HG03469 (cell line): ENCODE data around the gene S1PR2.
"Not testable (repeated sequence)": the region's sequence is repeated elsewhere in the genome, so short reads cannot be mapped to it uniquely, and the experiment has no call there.

Experiments
- ATAC-seq: cut with Tn5 transposase; IDR thresholded peaks from one replicate; pipeline ENCODE4 v1.9.1; 2021; ENCODE audit warnings: mild to moderate bottlenecking, moderate library complexity, moderate number of reproducible peaks; ENCODE audit not compliant: unreplicated experiment

S1PR2 gene

DNA sequence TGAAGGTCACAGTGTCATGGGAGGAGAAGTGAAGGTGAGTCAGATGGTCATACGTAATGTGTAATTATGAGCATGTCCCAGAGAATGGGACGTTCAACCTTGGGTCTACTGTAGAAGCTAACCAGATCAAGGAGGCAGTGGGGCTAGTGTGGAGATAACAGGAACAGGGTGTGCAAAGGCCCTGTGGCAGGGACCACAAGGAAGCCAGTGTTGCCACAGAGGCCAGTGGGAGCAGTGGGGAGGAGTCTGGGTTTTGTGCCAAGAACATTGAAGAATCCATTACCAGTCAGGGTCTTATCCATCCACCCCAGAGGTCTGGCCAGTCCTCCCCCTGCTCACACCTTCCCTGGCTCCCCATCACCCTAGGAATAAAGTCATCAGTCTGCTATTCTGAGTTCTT, 24.2 kb upstream of the S1PR2 start:
- ATAC-seq, result no peak

DNA sequence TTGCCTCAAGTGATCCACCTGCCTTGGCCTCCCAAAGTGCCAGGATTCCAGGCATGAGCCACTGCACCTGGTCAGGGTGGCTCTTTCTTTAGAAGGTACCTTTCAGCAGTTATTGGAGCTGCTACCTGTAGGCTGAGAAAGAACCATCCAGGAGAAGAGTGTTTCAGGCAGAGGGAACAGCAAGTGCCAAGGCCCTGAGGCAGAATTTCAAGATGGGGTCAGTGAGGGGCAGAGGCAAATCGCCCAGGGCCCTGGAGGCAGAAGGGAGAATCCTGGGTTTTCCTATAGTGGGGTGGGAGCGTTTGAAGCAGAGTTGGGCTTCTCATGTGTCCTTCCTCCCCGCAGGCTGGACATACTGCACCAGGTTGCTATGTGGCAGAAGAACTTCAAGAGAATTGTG, 23.1 kb upstream of the S1PR2 start:
- ATAC-seq, result no peak

DNA sequence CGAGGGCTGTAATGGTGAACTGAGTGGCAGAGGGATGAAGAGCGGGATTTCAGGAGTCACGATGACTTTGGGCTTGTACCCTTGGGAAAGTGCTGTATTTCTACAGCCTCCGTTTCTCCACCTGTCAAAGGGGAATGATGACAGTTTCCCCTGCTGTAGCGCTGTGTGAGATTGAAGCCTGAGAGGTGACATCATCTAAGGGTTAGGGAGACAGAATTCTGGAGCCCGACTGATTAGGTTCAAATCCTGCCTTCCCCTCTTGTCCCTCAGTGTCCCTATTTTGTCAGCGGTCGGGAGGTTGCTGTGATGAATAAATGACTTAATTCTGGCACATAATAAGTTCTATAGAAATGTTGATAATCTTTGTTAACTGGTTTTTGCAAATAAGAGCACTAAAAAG, 21.6 kb upstream of the S1PR2 start:
- ATAC-seq, result no peak

DNA sequence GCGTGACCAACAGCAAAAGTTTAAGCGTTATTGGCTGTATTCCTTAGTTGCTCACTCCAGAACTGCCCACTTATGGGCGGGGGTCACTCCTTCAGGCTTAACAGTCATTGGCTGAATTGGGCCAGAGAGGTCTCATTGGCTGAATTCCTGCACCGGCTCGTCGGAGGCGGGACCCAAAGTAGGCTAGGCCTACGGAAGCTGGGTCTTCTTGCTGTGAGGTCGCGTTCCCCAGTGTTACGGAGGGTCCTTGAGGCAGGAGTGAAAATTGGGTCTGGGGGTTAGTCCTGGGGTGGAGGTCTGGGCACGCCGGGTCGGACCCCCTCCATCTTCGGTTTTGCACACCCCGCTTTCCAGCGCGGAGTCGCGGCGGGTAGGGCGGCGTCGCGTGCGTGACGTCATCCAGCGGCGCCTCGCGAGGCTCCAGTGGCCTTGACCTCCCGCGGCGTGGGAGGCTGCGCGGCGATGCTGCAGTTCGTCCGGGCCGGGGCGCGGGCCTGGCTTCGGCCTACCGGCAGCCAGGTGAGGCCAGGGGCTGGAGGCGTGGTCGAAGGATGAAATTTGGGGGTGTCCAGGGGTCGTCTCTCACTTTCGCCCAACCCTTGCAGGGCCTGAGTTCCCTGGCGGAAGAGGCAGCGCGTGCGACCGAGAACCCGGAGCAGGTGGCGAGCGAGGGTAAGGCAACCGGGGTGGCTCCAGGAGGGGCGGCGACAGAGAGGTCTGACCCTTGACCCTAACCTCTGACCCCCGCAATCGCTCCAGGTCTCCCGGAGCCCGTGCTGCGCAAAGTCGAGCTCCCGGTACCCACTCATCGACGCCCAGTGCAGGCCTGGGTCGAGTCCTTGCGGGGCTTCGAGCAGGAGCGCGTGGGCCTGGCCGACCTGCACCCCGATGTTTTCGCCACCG, 20.9 kb upstream of the S1PR2 start, which contains the start of gene MRPL4:
MRPL4 (plus strand) TSS at position 423 of the 903 bp plus-strand sequence; CDS start at position 463, 40 bp downstream.
- ATAC-seq, result peak; percentile 69

DNA sequence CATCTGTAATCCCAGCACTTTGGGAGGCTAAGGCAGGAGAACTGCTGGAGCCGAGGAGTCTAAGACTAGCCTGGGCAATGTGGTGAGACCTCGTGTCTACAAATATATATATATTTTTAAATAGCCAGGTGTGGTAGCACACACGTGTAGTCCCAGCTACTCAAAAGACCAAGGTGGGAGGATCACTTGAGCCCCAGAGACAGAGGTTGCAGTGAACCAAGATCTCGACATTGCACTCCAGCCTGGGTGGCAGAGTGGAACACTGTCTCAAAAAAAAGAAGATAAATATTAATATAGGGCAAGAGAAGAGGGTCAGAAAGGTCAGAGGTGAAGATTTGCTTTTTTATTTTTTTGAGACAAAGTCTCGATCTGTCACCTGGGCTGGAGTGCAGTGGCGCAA, 15.4 kb upstream of the S1PR2 start:
- ATAC-seq, result no peak

DNA sequence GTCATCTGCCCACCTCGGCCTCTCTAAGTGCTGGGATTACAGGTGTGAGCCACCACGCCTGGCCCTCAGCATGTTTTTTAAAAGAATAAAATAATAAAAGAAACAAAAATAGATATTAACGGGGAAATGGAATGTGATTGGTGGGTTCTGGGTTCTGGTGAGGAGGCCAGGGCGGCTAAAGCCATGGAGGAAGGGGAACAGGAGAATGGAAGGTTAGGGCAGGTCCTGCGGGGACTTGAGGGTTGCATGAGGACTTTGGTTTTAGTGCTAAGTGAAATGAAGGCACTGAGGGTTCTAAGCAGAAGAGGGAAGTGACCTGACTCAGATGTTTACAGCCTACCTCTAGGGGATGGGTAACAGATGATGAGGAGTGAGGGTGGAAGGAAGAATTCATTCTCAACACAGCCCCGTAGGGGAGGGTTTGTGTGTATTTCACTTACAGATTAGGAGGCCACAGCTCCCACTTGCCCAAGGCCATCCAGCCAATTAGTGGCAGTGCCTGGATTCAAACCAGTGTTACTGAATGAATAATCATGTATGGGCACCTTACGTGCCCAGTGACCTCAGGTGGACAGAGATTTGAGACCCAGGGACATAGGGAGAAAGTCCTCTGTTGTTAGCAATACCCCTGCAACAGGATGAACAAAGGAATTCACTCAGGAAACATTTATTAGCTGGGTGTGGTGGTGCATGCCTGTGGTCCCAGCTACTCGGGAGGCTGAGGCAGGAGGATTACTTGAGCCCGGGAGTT, 14.2 kb upstream of the S1PR2 start:
- ATAC-seq, result no peak

DNA sequence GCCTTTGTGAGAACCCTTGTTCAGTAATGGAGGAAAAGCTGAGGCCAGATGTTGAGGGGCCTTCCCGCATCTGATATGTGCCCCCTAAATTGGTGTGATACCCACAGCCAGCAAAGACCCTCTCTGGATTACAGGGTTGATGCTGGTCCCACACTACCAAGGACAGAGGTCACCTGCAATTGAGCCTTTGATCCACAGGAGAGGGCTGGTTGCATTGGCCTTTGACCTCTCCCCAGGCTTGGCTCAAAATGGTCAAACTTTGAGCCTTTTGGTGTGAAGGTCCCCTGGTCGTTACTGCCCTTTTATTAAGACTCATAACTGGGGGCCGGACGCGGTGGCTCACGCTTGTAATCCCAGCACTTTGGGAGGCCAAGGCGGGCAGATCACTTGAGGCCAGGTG, 12.5 kb upstream of the S1PR2 start:
- ATAC-seq, result no peak

DNA sequence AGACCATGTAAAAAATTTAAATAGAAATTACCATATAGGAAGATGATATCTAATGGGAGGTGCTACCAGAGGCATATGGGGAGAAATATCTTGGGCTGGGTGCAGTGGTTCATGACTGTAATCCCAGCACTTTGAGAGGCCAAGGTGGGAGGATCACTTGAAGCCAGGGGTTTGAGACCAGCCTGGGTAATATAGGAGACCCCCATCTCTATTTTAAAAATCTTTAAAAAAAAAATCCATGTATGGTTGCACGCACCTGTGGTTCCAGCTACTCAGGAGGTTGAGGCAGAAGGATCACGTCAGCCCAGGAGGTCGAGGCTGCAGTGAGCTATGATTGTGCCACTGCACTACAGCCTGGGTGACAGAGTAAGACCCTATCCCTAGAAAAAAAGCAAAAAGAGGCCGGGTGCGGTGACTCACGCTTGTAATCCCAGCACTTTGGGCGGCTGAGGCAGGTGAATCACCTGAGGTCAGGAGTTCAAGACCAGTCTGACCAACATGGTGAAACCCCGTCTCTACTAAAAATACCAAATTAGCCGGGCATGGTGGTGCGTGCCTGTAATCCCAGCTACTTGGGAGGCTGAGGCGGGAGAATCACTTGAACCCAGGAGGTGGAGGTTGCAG, 10.8 kb upstream of the S1PR2 start:
- ATAC-seq, result not testable (repeated sequence)

DNA sequence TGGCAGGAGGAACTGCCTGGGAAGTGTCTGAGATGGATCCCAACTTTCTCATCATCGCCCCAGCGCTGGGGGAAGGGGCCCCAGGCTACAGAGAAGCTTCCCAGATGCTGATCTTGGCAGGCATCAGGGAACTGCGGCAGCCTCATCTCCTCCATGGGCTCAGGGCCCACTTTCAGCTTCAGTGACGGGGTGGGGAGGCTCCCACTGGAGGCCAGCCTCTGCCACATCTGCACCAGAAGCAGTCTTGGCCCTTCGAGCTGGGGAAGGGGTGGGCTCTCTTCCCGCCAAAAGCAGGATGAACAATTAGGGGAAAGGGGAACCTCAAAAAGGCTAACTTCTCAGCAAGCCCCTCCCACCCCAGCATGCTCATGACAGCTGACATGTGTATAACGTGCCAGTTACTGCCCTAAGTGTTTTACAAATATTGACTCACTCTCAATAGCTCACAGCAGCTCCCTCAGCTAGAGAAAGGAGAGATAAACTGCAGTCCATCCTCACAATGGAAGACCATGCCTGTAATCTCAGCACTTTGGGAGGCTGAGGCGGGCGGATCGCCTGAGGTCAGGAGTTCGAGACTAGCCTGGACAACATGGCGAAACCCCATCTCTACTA, 7.1 kb upstream of the S1PR2 start:
- ATAC-seq, result no peak

DNA sequence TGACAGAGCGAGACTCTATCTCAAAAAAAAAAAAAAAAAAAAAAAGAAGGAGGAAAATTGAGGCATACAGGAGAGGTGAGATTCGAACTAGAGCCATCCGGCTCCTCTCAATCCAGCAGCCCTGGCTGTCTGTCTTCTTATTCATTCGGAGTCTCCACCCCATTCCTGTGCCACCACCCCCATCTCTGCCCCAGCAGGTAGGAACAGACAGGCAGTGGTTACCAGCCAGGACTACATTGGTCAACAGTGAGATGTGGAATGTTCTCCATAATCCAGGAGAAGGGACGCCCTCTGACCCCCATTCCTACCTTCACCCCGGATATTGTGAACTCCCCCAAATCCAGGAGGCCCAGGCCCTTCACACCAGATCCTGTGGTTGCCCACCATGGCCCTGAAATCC, 6.6 kb upstream of the S1PR2 start:
- ATAC-seq, result no peak

DNA sequence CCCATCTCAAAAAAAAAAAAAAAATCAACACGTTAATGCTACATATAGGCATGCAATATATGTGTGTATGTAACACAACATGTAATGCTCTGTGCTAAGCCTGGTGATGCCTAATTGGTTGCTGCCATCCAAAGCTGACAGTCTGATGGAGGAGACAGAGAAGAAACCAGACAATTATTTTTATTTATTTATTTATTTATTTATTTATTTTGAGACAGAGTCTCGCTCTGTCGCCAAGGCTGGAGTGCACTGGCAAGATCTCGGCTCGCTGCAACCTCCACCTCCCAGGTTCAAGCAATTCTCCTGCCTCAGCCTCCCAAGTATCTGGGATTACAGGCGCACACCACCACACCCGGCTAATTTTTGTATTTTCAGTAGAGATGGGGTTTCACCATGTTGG, 4.3 kb upstream of the S1PR2 start:
- ATAC-seq, result not testable (repeated sequence)

DNA sequence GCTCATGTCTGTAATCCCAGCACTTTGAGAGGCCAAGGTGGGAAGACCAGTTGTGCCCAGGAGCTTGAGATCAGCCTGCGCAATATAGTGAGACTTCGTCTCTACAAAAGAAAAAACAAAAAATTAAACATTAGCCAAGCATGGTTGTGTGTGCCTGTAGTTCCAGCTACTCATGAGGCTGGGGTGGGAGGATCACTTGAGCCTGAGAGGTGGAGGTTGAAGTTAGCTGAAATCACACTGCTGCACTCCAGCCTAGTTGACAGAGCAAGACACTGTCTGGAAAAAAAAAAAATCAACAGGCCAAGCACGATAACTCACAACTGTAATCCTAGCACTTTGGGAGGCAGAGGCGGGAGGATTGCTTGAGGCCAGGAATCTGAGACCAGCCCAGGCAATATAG, 3.9 kb upstream of the S1PR2 start:
- no peak for ATAC-seq

DNA sequence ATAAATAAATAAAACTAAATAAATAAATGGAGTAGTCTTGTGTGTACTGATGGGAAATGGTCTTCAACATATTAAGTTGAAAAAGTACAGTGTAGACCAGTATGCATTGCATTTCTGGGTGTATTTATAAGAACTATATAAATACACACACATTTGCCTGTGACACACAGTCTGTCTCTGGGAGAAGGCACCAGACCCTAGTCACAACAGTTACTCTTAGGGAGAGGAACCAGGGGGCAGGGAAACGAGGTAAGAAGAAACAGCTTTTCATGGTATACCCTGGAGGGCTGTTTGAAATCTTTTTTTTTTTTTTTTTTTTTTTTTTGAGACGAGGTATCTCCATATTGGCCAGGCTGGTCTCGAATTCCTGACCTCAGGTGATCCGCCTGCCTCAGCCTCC, 2.8 kb upstream of the S1PR2 start:
- ATAC-seq, result no peak

DNA sequence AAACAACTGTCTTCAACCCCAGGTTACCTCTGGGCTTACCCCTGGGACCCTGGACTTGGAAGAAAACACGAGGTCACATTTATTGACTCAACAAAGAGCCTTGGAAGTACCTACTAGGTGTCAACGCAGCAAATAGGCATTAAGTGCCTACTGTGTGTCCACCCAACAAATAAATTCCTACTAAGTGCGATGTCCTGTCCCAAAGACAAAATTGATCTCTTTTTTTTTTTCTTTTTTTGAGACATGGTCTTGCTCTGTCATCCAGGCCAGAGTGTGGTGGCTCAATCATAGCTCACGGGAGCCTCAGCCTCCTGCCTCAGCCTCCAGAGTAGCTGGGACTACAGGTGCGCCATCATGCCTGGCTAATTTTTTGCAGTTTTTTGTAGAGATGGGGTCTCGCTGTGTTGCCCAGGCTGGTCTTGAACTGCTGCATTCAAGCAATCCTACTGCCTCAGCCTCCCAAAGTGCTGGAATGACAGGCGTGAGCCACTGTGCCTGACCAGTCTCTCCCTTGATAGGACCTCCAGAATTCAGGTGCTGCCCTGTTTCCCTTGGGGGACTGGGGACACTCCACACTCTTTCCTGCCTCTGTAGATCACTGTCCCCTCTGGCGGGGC, 589 bp upstream of the S1PR2 start:
- ATAC-seq, result no peak

DNA sequence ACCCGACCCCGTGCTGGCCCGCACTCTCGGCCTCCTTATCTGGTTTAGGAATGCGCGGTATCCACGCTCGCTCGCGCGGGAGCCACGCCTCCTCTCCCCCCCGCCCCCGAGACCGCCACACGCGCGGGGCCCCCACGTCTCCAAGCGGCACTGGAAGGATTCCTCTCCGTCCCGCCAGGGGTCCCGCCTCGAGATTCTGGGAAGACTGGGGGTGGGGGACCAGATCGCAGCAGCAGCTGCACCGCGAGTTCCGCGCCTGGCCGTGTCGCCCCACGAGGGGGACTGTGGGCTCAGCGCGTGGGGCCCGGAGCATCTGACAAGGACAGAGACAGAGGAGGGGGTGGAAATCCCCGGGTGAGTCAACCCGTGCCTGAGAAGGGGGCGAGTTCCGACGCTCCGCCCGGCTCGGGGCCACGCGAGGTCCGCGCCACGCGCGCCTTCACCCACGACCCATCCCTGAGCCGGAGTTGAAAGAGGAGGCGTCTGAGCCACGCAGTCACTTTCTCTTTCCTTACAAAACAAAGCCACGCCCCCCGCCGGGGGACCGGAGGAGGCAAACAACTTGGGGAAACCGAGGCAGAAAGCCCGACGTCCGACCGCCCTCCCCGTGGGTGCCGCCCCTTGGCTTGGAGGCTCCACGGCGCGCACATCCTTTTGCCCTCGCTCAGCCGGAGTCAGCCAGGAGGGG, 814 bp downstream of the S1PR2 start:
- ATAC-seq, result no peak

DNA sequence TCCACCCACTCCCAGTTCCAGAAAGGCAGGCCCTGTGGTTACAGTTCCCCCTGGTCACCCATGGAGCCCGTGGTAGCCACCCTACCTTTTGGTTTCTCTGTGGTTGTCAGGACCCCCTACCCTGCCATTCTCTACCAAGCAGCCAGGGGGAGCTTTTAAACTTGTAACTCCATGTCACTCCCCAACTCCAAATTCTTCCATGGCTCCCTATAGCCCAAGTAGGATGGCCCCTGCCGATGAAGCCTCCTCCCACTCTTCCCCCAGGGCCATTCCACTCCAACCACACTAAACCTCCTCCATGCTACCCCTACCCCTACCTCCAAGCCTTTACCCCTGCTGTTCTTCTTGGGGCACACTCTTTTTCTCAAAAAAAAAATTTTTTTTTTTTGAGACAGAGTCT, 2.2 kb downstream of the S1PR2 start:
- ATAC-seq, result no peak

DNA sequence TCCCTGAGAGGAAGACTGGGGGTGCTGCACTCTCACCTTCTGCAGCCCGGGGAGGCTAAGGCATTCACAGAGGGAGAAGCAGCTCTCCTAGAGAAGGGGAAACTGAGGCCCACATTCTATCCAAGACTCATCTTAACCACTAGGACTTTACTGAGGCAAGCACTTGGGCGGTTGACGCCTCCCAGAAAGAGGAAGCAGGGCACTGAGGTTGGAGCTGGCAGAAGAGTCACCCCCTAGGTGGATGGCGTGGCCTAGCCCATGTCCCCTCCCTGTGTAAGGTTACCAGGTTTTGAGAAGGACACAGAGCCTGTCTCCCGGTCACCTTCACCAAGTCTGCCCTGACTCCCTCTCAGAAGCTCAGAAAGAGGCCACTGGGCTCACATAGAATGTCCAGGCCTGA, 2.7 kb downstream of the S1PR2 start:
- ATAC-seq, result no peak

DNA sequence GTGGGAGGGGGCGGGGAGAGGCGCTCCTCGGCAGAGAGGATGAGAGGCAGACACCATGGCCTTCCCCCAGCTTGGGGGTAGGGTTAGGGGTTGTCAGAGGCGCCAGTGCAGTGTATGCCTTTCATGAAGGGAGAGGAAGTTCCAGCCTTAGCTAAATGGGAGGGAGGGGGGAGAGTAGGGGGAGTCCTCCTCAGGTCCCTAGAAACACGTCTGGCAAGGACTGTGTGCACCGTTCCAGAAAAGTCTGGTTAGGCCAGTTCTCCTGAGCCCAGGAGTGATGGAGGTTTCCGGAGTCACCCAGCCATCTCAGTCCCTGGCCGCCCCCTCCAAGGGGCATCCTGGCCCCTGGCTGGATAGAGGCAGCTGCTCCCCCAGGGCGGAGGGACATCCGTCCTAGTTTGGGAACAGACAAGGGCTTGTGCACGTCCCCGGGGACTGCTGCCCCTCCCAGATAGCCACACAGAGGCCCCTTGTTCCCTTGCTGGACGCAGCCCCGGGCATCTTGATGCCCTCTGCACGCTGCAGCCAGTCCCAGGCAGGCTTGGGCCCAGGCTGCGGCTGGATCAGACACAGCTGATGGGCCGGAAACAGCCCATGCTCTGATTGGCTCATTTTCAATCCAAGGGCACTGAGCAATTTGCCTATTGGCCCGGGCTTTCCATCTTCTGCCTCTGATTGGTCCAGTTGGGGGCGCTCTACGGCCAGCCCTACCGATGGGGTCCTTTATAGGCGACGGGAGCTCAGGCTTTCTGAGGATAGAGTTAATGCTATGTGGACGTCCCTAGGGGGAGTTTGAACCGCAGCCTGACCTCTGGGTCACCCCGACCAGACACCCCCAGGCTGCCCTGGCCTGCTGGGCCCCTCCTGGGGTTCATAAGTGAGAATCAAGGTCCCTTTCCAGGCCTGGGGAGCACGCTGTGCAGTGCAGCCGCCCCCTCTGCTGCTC, 3.8 kb downstream of the S1PR2 start:
- no peak for ATAC-seq

DNA sequence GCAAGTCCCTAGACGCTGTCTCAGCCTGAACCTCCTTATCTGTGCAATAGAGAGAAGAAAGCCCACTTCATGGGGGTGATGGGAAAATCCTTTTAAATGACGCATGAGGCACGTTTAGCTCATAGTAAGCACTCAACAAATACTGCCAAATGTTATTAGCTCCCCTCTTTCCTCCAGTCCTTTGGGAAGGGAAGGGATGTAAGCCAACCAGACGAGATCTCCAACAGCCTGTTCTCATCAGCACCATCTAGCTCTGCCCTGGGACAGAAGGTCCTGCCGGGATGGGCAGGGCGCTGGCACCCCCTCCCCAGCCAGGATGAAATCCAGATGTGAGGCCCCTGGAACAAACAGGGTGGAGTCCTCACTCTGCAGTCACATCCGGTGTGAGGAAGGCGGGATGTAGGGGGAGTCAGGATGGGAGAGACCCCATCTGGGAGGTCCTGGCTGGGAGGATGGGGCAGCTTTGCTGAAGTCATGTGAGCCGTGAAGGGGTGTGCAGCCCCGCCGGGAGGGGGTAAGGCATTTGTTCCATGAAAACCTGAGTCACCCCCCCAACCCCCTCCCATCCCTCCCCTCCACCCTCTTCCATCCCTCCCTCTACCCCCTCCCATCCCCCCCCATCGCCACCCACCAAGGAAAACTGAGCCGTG, 4.6 kb downstream of the S1PR2 start:
- ATAC-seq, result no peak
